Choroid plexus epithelial cell (primary cell): ENCODE data around the gene WDR35.

Source experiments
- DNase-seq: peaks from one replicate; pipeline ENCODE4 v3.0.0-alpha.2; 2010; ENCODE audit warnings: low read depth
- H3K4me3 ChIP-seq: 2 replicates; pipeline ENCODE4 v1.5.1; 2011; ENCODE audit warnings: low read depth, mild to moderate bottlenecking, control low read depth, low read length, moderate library complexity
- TF ChIP-seq, protein P1 (sequence below): conservative IDR thresholded peaks from 2 replicates; pipeline ENCODE4 v1.5.1; 2011; ENCODE audit warnings: low read depth, mild to moderate bottlenecking, control low read depth, inconsistent platforms, low read length, moderate library complexity

Gene WDR35

DNA sequence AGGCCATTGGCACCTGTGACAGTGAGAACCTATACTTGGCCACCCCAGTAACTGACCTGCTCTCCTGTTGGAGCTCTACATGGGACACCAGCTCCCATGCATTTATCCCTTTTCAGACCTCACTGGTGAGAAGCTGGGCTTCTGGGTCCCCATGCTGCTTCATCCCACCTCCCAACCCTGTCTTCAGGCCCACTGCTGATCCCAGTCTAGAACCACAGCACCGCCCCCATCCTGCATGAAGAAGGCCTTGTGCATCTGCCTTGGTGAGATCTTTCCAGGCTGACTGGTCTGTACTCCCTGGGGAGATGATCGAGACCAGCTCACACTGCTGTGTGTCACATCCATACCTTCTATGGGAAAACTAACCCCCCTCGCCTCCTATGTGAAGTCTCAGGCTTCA lies 110.8 kb downstream of the WDR35 start:
- no peak overlapping the region for H3K4me3 ChIP-seq
- TF ChIP-seq, protein P1, sequence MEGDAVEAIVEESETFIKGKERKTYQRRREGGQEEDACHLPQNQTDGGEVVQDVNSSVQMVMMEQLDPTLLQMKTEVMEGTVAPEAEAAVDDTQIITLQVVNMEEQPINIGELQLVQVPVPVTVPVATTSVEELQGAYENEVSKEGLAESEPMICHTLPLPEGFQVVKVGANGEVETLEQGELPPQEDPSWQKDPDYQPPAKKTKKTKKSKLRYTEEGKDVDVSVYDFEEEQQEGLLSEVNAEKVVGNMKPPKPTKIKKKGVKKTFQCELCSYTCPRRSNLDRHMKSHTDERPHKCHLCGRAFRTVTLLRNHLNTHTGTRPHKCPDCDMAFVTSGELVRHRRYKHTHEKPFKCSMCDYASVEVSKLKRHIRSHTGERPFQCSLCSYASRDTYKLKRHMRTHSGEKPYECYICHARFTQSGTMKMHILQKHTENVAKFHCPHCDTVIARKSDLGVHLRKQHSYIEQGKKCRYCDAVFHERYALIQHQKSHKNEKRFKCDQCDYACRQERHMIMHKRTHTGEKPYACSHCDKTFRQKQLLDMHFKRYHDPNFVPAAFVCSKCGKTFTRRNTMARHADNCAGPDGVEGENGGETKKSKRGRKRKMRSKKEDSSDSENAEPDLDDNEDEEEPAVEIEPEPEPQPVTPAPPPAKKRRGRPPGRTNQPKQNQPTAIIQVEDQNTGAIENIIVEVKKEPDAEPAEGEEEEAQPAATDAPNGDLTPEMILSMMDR: no peak
- DNase-seq: no peak

DNA sequence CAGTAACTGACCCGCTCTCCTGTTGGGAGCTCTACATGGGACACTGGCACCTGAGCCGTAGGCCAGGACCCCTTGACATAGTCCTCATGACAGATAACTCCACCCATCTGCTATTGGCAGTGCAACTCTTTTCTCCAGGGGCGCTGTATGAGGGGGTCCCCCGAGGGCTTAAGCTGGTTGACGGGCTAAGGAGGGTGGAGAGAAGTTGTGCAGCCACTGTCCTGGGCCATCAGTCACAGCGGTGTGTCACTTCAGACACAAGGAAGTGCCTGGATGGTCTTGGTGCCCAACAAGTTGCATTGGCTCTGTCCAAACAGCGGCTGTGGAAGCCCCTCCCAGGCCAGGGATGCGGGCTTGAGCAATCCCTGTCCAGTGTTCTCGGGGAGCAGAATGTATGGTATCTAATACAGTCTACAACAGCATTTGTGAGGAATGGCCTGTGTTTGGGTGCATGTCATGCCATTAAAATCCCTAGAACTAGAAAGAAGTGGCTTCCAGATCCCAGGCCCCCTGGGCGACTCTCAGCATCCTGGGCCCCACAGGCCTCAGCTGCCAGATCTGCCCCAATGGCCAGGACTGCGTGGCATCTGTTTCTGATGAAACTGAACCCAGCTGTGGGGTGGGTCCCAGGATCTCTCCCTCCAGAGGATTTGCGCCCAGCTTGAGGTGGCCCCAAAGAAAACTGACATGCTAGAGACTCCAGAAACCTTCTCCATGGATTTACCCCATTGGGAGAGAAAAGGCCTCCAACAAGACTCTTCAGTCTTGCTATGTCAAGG lies 111.4 kb downstream of the WDR35 start:
- TF ChIP-seq, protein P1: no peak
- H3K4me3 ChIP-seq: no peak overlapping the region
- DNase-seq: no peak

DNA sequence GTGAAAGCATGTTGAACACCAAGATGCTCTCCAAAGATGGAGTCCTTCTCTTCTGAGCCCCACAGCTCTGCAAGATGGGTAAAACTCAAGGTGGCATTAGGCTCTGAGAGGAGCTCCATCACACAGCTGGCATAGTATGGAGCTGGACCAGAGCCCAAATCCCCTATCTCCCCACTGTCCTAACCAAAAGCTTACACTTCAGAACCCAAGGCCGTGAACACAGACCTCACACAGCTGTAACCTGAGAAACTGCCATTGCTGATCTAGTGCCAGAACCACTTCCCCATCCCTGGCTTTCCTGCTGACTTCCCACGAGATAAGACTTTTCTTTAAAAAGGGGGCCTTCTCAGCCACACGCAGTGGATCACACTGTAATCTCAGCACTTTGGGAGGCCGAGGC lies 113.2 kb downstream of the WDR35 start:
- TF ChIP-seq, protein P1: no peak
- DNase-seq: peak; percentile 40
- H3K4me3 ChIP-seq: no peak overlapping the region

DNA sequence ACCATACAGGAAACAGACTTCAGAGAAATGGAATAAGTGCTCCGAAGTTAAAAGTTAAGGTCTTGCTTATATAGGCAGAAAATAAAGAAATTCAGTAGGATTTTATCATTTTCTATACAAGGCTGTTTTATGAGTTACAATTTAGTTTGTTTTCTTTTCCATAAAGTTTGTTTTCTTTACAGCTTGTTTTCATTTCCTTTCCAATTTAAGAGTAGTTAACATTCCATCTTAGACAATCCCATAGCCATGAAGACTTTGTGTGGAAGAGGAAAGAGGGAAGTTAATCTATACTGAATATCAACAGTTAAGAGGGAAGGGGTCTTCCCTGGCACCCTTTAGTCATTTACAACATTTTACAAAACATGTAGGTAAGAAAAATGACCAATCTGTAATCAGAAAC lies 114.6 kb downstream of the WDR35 start:
- TF ChIP-seq, protein P1: no peak
- no peak overlapping the region for H3K4me3 ChIP-seq
- DNase-seq: no peak

DNA sequence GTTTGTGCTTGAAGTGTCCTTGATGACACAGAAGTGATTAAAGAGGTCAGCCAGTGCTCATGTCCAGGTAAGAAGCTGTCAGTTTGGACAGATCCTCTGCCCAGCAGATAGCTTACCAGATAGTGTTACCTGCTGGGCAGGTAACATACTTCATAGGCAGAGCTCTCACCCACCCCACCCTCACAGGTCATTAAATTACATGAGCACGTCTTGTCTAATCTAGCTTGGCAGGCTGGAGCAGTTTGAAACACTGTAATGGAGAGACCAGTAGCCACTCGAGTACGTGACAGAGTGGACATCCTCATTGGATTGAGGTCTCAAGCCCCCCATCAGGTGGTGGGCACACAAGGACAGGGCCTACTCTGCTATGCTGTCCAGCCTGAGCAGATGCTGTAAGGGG lies 115.2 kb downstream of the WDR35 start:
- DNase-seq: no peak
- TF ChIP-seq, protein P1: no peak
- no peak overlapping the region for H3K4me3 ChIP-seq

DNA sequence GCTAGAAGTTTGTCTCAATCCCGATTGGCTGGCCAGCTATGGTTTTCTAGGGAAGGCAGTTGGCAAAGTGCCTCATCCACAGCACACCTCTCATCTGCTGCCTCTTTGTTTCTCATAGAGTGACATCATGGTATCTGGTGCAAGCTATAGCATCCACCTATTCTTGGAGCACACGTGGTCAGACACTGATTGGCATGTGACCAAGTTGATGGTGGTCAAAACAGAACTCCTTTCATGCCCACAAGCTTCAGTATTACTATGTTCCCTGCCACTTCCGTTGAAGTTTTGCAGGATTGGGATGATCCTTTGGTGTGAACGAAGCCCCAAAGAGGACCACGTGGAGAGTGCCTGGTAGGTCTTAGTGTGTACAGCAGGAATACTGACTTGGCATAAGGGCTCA lies 116.9 kb downstream of the WDR35 start:
- DNase-seq: no peak
- TF ChIP-seq, protein P1: no peak
- H3K4me3 ChIP-seq: no peak overlapping the region

DNA sequence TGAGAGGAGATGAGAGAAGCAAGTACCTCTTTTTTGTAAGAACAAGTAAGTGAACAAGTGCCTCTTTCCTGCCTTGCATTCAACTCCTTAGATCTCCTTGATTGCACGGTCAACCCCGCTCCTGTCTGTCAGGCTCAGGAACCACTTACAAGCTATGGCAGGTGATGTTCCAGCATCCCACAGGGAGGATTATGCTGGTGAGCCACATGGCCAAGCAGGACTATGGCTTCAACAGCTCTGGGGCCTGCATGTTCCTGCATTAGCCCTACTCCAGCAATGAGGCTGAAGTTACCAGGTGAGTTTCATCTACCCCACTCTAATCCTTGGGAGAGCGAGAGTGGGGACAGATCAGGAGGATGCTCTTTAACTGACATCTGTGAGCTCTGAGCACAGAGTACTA lies 117.6 kb downstream of the WDR35 start:
- TF ChIP-seq, protein P1: no peak
- no peak overlapping the region for H3K4me3 ChIP-seq
- DNase-seq: no peak
